ENCODE measurements around the gene FRZB.
"Not testable (repeated sequence)": the region's sequence is repeated elsewhere in the genome, so short reads cannot be mapped to it uniquely, and the experiment has no call there.

The FRZB gene, protein sequence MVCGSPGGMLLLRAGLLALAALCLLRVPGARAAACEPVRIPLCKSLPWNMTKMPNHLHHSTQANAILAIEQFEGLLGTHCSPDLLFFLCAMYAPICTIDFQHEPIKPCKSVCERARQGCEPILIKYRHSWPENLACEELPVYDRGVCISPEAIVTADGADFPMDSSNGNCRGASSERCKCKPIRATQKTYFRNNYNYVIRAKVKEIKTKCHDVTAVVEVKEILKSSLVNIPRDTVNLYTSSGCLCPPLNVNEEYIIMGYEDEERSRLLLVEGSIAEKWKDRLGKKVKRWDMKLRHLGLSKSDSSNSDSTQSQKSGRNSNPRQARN

DNA sequence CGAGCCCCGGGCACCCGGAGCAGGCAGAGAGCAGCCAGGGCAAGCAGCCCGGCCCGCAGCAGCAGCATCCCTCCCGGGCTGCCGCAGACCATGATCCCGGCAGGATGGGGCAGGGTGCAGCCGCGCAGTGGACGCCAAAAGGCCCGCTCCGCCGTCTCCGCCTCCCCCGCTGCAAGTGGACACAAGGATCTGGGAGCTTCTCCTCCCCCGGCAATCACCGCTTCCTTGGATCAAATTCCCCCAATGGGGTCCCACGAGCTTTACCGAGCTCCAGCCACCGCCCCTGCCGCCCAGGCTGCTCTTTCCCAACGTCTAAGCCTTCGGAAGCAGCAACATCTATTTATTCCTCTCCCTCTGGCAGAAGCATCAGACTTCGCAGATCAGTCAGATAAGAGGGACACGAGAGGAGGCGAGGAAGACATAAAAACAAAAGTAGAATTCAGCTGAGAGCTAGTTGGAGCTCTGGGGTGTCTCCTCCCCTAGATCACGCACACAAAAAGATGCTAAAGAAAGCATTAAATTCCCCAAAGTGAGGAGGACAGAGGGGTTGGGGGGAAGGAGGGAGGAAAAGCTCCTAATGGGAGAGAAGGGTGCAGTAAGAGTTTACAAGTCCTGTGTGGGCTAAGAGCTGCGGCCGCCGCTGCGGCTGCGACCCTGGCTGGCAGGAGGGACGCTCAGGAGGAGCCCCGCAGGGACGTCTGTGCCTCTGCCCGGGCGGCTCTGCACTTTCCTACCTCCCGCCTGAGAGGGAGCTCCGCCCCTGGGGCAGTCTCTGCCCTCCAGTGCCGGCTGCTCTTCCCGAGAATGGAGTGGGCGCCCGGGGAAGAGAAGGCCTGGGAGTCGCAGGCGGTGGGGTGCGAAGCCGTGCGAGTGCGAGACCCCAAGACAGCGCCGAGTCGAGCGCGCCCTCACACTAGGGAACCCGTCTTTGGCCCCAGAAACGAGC is at the start of gene FRZB:
Gene FRZB (minus strand): TSS at position 177 of the 946 bp plus-strand sequence. CDS start 85 bp downstream, at position 92.
- DNase-seq: no peak

DNA sequence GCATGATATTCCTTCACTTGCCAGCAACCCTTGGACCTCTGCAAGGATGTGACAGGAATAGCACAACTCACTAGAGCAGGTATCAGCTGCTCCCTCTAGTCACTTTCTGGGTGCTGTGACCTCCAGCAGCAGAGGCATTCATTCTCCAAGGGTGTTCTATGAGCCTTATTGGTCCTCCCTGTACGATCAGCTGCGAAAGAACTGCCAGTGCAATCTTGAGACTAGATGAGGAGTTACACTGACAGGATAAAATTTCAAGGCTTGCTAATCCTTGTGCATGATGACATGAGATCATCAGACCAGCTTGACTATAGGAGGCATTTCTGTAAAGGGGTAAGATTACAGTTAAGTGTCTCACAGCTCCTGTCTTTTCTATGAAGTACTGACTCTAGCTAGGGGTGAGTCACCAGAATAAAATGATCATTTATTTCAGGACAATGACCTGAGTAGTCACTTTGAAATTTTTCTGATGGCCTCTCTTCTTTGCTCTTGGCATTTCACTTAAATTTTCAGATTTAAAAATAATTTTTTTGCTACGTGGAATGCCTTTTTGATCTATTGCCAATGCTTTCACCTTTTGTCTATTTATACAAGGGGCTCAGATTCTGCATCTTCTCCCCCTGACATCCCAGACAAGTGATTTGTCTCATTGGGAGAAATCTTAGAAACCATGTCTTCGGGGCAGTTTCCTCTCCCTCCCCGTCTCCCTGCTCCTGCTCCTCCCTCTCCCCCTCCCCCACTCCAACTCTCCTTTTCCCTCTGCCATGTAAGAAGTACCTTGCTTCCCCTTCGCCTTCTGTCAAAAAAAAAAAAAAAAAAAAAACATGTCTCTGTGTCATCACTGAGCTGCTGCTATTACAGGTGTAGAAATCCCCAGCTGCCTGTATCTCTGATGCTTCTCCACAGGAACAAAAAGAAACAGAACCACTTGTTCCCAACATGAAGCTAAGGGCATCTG is 49.2 kb upstream of the FRZB start:
- DNase-seq: no peak

DNA sequence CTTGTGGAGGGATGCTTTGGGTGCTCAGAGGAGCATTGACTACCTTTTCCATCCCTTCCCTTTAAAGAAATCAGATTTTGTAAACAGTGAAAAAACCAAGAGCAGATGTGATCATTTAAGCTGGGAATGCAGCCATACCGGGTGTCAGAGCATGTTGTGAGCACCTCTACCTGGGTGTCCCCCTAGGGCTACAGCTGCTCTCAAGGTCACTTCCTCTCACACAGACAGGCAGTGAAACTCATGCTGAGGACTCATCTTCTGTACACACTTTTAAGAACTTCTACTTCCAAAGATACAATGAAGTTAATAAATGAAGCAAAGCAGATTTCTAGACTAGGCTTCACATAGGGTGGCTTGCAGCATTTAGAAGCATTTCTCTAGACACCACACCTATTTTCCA is 48.4 kb upstream of the FRZB start:
- no peak for DNase-seq

DNA sequence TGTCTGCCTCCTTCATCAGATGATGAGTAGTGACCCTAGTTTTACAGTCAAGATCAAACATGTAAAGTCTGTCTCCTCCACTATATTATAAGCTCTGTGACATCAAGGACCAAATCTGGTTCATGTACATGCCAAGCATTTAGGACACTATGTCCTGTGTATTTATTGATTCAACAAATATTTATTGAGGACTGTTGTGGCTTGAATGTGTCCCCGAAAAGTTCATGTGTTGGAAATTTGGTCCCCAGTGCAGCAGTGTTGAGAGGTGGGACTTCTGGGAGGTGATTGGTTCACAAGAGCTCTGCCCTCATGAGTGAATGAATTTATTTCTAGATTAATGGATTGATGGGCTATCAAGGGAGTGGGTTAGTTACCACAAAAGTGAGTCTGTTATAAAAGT is 46.6 kb upstream of the FRZB start:
- no peak for DNase-seq

- DNase-seq: no peak
These were observed 46.1 kb upstream of the FRZB start for GRCh38 chr2:182912518-182912915.

GRCh38 chr2:182911813-182912517 is 45.5 kb upstream of the FRZB start:
- DNase-seq: no peak

DNA sequence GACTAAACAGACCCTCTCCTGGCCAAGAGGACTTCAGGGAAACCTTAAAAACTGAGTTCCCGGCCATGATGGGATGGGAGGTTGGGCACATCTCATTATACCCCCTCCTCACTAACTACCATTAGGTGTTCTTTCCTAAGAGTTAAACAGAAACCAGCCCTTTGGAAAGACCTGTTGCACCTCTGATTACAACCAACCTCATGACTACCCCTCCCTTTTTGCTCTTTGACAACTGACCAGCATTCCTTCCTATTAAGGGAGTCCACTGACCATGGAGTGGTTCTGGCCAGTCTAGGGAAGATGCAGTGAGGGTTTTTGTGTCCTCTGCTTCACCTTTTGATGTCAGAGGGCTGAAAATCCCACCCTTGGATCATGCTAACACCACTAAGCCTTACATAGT is 44.5 kb upstream of the FRZB start:
- no peak for DNase-seq

GRCh38 chr2:182907081-182907830 is 40.8 kb upstream of the FRZB start:
- no peak for DNase-seq

DNA sequence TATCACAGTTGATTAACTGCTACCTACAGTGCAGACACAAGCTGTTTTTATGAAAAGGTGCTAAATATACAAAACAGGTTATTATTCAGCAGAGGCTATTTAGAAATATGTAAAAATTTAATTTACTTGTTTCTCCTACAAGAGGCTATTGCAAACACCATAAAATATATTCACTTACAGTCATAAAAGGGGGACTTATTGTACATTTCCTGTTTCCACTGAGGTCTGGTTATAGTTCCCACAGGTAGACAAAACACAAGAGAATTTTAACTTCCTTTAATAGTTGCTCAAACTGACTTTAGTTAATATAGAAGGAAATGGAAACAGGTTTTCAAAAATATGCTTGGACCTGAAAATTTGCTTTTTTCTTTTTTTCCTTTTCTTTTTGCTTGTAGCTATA is 40.0 kb upstream of the FRZB start:
- no peak for DNase-seq

DNA sequence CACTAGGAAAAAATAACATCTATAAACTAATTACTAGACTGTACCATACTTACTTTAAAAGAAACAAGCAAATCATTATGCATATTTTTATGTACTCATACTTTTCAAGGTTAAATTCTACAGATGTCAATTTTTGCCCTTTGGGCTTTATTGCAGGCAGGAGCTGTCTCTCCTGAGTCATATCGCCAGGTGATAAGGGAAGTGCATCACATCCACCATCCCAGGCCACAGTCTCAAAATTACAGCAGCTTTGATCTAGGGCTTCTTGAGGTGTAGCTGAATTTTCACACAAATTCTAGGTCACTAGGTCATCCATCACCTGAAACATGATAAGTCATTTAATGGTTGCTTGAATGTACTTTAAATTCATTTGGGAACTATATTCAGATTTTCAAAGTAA is 38.4 kb upstream of the FRZB start:
- no peak for DNase-seq

- DNase-seq: no peak
These were observed 37.1 kb upstream of the FRZB start for GRCh38 chr2:182903566-182903965.

GRCh38 chr2:182901748-182902147 is 35.3 kb upstream of the FRZB start:
- no peak for DNase-seq

DNA sequence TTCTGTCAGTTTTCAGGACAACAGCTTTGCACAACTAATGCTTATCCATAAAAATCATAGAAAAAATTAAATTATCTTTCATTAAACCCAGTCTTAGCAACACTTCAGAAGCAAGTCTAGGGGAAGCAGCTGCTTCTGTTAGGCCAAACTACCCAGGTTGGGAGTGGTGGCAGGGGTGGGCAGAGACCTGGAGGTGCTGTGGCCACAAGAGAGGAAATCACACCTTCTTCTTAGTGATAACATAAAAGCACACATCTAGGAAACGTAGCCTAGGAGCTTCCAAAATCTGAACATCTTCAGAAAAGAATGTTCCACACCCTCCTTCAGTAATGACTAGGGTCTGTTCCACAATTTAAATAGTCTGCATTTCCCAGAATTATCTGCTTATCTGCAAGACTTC is 32.3 kb upstream of the FRZB start:
- DNase-seq: no peak

DNA sequence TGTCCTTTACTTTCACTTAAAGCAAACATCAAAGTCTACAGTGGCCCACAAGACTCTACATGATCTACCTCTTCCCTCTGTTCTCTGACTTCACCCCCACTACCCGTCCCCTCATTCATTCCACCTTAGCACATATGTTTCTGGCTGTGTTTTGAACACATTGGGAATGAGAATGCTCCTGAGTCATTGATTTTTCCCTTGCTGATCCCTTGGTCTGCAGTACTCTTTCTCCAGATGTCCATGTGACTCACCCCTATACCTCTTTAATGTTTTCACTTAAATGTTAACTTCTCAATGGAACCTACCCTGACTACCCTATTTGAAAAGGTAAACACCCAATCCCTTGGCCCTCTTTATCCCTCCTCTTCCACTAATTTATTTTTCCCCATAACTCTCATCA is 30.7 kb upstream of the FRZB start:
- no peak for DNase-seq

- DNase-seq: no peak
These were observed 29.4 kb upstream of the FRZB start for GRCh38 chr2:182895798-182896197.

DNA sequence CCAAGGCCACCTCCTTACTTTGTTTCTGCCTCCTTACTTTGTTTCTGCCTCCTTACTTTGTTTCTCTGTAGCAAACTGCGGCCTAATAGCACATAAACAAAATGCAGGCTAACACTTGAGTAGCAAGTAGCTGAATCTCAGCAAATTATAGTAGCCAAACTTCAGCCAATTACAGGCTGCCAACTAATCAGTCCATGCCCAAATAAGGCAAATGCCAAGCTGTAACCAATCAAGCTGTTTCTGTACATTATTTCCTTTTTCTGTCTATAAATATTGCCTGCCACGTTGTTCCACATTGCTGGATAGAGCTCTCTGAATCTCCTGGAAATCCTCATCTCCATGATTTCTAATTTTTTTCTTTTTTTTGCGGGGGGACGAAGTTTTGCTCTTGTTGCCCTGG is 28.7 kb upstream of the FRZB start:
- DNase-seq: no peak

- DNase-seq: no peak
These were observed 27.7 kb upstream of the FRZB start for GRCh38 chr2:182894174-182894573.

- no peak for DNase-seq
These were observed 27.2 kb upstream of the FRZB start for GRCh38 chr2:182893666-182894065.

DNA sequence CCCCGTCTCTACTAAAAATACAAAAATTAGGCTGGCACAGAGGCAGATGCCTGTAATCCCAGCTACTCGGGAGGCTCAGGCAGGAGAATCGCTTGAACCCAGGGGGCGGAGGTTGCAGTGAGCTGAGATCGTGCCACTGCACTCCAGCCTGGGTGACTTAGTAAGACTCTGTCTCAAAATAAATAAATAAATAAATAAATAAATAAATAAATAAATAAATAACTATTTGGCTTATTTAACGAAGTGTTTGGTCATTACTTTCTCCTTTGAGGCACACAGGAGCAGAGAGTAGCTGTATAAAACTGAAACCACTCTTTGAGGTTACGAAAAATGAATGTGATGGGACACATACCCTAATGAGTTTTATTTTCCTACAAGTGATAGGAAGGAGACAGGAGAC is 26.6 kb upstream of the FRZB start:
- DNase-seq: not testable (repeated sequence)

GRCh38 chr2:182891611-182892010 is 25.2 kb upstream of the FRZB start:
- no peak for DNase-seq

DNA sequence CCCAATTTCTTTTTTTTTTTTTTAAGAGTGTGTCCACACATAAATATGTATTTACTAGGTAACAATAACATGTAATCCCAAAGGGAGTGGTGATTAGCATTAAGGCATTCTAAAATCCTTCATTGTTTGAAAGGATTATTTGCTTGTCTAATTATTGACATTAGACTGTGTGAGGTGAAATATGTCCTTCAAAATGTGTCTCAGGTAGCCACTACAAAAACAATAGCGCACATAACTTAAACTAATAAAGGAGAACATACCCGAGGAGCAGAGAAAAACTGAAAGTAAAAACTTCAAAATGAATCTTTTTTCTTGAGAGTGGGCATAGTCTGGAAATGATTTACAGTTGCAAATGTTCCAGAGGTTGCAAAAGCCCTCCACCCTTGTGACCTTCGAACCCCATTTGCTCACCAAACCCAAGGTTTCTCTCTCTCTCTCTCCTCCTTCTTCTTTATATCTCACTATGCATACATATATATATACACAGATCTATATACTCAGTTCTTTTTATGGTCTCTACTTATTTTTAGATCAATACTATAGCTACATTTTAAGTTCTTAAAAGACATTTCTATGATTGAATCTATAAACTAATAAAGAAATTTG is 24.4 kb upstream of the FRZB start:
- DNase-seq: no peak
